Astrocyte of the spinal cord (primary cell): ENCODE measurements around the gene NPLOC4.
"Not testable (repeated sequence)": the region's sequence is repeated elsewhere in the genome, so short reads cannot be mapped to it uniquely, and the experiment has no call there.

Source experiments
- DNase-seq: peaks from one replicate; pipeline ENCODE4 v3.0.0; 2011; ENCODE audit warnings: low read depth, low spot score
- H3K4me3 ChIP-seq: 2 replicates; pipeline ENCODE4 v1.5.1; 2011; ENCODE audit warnings: low read depth, mild to moderate bottlenecking, low read length, moderate library complexity
- in situ Hi-C: cut with HindIII; loops from 2 replicates; pipeline ENCODE4 v1.10.0; 2017; ENCODE audit warnings: low sequenced_read_pairs
- TF ChIP-seq, protein P1 (sequence below): IDR thresholded peaks from 2 replicates; pipeline ENCODE4 v1.5.1; 2012; ENCODE audit warnings: low read depth, mild to moderate bottlenecking, low read length, inconsistent platforms

Gene NPLOC4

DNA sequence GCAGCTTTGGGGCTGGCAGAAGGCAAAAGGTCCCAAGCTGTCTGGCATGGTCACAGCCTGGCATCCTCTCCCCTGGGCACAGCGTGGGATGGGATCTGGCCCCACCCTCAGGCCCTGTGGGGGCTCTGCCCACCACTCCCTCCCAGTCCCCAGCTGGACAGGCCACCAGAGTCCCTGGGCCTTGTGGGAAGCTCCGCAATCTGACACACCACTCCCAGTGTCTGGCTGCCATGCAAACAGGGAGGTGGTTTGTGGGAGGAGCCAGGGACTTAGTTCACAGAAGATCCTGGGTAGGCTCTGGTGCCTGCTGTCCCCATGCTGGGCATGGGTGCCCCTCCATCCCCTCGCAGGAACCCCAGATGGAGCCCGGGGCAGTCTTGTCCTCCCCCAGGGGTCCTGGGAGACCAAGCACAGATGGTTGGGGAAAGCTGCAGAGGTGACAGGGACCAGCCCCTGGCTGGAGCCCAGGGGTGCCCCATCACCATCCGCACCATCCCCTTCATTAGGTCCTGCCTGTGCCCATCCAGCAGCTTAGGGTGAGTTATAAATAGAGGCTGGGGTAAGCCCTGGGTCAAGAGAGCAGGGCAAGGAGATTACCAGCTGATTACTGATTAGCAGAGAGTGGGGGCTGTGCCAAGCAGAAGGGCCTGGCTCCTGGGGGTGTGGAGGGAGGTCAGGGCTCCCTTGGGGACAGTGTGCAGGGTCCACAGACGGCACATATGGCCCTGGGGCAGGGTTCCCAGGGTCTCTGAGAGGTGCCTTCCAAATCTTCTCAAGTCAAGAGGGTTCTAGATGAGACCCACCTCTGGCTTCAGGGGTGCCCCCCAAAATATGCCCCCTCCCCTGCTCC, 102.5 kb downstream of the NPLOC4 start:
- TF ChIP-seq, protein P1, sequence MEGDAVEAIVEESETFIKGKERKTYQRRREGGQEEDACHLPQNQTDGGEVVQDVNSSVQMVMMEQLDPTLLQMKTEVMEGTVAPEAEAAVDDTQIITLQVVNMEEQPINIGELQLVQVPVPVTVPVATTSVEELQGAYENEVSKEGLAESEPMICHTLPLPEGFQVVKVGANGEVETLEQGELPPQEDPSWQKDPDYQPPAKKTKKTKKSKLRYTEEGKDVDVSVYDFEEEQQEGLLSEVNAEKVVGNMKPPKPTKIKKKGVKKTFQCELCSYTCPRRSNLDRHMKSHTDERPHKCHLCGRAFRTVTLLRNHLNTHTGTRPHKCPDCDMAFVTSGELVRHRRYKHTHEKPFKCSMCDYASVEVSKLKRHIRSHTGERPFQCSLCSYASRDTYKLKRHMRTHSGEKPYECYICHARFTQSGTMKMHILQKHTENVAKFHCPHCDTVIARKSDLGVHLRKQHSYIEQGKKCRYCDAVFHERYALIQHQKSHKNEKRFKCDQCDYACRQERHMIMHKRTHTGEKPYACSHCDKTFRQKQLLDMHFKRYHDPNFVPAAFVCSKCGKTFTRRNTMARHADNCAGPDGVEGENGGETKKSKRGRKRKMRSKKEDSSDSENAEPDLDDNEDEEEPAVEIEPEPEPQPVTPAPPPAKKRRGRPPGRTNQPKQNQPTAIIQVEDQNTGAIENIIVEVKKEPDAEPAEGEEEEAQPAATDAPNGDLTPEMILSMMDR = no peak
- H3K4me3 ChIP-seq = no peak overlapping the region
- in situ Hi-C loops = no loop called here
- DNase-seq = no peak

DNA sequence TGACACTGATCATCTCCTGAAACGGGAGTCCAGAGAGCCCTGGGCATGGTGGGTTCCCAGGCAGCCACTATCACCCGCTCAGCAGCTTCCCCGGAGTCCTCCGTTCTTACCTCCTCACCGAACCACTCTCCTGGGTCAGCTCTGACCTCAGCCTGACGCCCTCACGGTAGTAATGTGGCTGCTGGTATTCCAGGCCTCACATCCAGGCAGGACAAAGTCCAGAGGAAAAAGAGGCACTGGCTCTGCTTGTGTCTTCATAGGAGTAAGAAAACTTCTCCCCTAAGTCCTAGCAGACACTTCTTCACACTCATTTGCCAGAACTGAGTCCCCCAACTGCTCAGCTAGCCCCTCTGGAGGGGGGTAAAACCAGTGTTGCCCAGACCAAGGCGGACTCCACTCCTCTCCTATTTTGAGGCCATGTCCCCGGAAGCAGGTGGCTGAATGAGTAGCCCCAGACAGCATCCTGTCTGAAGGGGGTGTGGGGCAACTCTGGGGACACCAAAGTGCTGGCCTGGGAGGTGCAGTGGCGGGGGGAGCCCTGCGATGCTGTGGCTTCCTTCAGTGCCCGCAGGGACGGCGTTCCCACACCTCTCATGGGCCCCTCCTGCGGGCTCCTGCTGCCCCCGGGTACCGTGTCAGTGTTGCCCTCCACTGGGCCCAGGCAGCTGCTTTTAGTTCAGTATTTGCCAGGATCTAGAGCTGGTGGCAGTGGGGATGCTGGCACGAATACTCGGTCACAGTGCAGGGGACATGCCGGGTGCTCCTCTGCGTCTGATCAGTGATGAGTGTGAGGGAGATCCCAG, 103.4 kb downstream of the NPLOC4 start:
- in situ Hi-C loops = no loop called here

DNA sequence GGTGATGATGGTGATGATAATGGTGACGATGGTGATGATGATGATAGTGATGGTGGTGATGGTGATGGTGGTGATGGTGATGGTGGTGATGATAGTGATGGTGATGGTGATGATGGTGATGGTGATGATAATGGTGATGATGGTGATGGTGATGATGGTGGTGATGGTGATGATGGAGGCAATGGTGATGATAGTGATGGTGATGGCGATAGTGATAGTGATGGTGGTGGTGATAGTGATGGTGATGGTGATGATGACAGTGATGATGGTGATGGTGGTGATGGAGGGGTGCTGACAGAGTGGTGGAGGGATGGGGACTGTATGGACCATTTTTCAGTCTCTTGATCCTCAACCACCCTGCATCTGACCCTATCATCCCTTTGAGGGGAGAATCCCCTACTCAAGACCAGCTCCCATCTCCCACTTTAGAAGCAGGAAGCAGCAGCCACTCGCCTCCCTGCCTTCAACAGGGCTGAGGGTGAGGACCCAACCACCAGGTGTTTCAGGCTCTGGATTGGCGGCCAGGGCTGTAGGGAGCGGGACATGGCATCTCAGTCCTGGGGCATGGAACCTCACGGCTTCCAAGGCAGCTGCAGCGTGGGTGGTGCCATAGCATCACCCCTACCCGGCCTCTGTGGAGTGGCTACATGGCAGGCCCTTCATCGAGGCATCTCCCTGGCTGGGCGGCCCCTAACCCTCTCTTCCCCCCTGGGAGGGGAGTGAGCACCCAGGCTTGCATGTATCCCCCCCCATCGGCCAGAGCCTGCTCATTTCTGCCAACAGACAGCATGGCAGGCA, 104.2 kb downstream of the NPLOC4 start:
- no peak overlapping the region for H3K4me3 ChIP-seq
- TF ChIP-seq, protein P1 = no peak
- in situ Hi-C loops = no loop called here

More for the DNA sequence above, 103.4 kb downstream of the NPLOC4 start:
- TF ChIP-seq, protein P1 = no peak
- no peak for DNase-seq
- H3K4me3 ChIP-seq = no peak overlapping the region

DNA sequence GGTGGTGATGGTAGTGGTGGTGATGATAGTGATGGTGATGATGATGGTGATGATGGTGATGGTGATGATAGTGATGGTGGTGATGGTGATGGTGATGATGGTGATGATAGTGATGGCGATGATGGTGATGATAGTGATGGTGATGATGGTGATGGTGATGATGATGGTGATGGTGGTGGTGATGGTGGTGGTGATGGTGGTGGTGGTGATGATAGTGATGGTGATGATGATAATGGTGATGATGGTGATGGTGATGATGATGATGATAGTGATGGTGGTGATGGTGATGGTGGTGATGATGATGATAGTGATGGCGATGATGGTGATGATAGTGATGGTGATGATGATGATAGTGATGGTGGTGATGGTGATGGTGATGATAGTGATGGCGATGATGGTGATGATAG, 104.9 kb downstream of the NPLOC4 start:
- H3K4me3 ChIP-seq, DNase-seq, in situ Hi-C loops: not testable (repeated sequence)

More for the DNA sequence above, 104.2 kb downstream of the NPLOC4 start:
- no peak for DNase-seq

DNA sequence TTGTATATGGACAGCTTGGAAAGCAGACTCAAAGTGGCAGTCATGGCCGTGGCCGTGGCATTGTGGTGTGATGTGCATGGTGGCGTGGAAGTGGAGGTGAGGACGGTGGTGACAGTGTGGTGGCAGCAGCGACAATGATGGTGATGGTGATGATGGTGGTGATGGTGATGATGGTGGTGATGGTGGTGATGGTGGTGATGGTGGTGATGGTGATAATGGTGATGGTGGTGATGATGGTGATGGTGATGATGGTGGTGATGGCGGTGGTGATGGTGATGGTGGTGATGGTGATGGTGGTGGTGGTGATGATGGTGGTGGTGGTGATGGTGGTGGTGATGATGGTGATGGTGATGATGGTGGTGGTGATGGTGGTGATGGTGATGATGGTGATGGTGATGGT, 105.9 kb downstream of the NPLOC4 start:
- H3K4me3 ChIP-seq, in situ Hi-C loops, DNase-seq: not testable (repeated sequence)

DNA sequence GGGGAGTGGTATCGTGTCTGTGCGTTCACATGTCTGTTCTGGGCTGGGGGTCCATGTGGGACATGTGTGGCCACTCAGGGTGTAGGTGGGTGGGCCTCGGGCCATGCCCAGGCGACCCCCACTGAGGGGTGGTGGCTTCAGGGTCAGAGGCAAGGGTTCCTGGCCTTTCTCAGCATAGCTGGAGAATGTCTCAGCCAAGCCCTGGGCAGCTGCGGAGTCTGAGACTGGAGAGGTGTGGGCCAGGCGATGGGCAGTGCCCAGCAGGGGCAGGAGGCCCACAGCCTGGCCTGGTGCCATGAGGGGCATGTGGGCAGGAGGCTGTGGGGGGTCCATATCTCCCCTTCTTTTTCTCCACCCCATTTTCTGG, 107.5 kb downstream of the NPLOC4 start:
- DNase-seq = no peak
- TF ChIP-seq, protein P1 = no peak
- in situ Hi-C loops = no loop called here
- no peak overlapping the region for H3K4me3 ChIP-seq

DNA sequence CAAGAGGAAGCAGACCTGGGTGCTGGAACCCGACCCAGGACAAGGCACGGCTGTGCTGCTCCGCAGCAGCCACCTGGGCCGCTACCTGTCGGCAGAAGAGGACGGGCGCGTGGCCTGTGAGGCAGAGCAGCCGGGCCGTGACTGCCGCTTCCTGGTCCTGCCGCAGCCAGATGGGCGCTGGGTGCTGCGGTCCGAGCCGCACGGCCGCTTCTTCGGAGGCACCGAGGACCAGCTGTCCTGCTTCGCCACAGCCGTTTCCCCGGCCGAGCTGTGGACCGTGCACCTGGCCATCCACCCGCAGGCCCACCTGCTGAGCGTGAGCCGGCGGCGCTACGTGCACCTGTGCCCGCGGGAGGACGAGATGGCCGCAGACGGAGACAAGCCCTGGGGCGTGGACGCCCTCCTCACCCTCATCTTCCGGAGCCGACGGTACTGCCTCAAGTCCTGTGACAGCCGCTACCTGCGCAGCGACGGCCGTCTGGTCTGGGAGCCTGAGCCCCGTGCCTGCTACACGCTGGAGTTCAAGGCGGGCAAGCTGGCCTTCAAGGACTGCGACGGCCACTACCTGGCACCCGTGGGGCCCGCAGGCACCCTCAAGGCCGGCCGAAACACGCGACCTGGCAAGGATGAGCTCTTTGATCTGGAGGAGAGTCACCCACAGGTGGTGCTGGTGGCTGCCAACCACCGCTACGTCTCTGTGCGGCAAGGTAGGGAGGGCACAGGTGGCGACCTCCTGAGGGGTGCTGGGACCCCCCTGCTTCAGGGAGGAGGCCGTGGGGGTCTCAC, 108.1 kb downstream of the NPLOC4 start:
- TF ChIP-seq, protein P1 = no peak
- in situ Hi-C loops = no loop called here
- H3K4me3 ChIP-seq = no peak overlapping the region
- no peak for DNase-seq
